DND-41 (cell line): ENCODE data around the gene NFASC.

Source experiments
- CTCF ChIP-seq: IDR thresholded peaks from 2 replicates; pipeline ENCODE4 v1.5.1; 2012; ENCODE audit warnings: borderline replicate concordance, low read length, moderate library complexity, mild to moderate bottlenecking; ENCODE audit not compliant: poor library complexity, severe bottlenecking; ENCODE audit errors: extremely low read depth
- EZH2 ChIP-seq: IDR thresholded peaks from 3 replicates; pipeline ENCODE4 v1.6.1; 2012; ENCODE audit warnings: borderline replicate concordance, low read depth, mild to moderate bottlenecking, moderate library complexity, low read length, inconsistent platforms; ENCODE audit not compliant: severe bottlenecking

GRCh38 chr1:204846546-204846945 is 24.1 kb upstream of the NFASC start:
- TF ChIP-seq EZH2 (no peak), CTCF (no peak)
